Kidney (tissue), 14 donors: ENCODE results near the gene NALCN. TPM values are rescaled to one million over a fixed set of nuclear protein-coding genes. Genes with fewer than 3 reads are reported as not detected.

Experiments used
- DNase-seq, 5 donors: peaks; one replicate each; pipeline ENCODE4 v3.0.0-alpha.2; 2013 to 2020
- FAIRE-seq: peaks from 2 replicates; lab custom pipeline; 2012; peaks lifted over from hg19 to GRCh38; lab: Jason Lieb, UNC
- H3K27ac ChIP-seq, 2 donors: one replicate each; pipeline ENCODE4 v1.7.0; 2013; ENCODE audit warnings: low read depth in 2 of 2, low read length in 2 of 2, inconsistent platforms in 1 of 2
- H3K27me3 ChIP-seq: one replicate; pipeline ENCODE4 v1.7.1; 2013; ENCODE audit warnings: low read length, inconsistent platforms; ENCODE audit not compliant: control insufficient read depth, insufficient read depth
- H3K36me3 ChIP-seq, 3 donors: one replicate each; pipeline versions ENCODE4 v1.7.0 to v1.7.1; 2013; ENCODE audit warnings: low read length in 3 of 3, control low read depth in 1 of 3, inconsistent platforms in 1 of 3; ENCODE audit not compliant: insufficient read depth in 3 of 3, control insufficient read depth in 2 of 3
- H3K4me1 ChIP-seq, 3 donors: one replicate each; pipeline versions ENCODE4 v1.7.0 to v1.7.1; 2013; ENCODE audit warnings: low read length in 3 of 3, inconsistent platforms in 1 of 3, low read depth in 1 of 3; ENCODE audit not compliant: control insufficient read depth in 2 of 3, insufficient read depth in 2 of 3
- H3K4me3 ChIP-seq, 3 donors: one replicate each; pipeline versions ENCODE4 v1.7.0 to v1.8.1; 2013; ENCODE audit warnings: low read length in 3 of 3, control low read depth in 1 of 3, inconsistent platforms in 1 of 3
- H3K9ac ChIP-seq, 3 donors: one replicate each; pipeline versions ENCODE4 v1.7.0 to v1.7.1; 2013; ENCODE audit warnings: low read length in 3 of 3, control low read depth in 1 of 3, inconsistent platforms in 1 of 3
- H3K9me3 ChIP-seq, 3 donors: one replicate each; pipeline versions ENCODE4 v1.7.0 to v1.7.1; 2013; ENCODE audit warnings: low read length in 3 of 3, control low read depth in 1 of 3, inconsistent platforms in 1 of 3; ENCODE audit not compliant: control insufficient read depth in 2 of 3, insufficient read depth in 1 of 3
- CTCF ChIP-seq: IDR thresholded peaks from 3 replicates; pipeline ENCODE4 v1.5.1; 2012; ENCODE audit warnings: mild to moderate bottlenecking, moderate library complexity, borderline replicate concordance; ENCODE audit not compliant: insufficient read depth; ENCODE audit errors: extremely low read depth
- intact Hi-C: fragments of 100-400 bp; cut with DNase I; formaldehyde crosslinking; loops from one replicate; pipeline ENCODE4 v1.11.1; 2022
- polyA plus RNA-seq: library from polyadenylated mRNA; stranded (reverse); fragments of 350-450 nt; fragmentation: Illumina TruSeq; extraction: RNeasy Lipid Tissue Mini Kit (QIAGEN cat#74804); gene quantifications from one replicate; pipeline ENCODE4 v1.2.3, GENCODE V29; 2014; ENCODE audit warnings: low read depth, low replicate concordance; ENCODE audit not compliant: insufficient read depth
- total RNA-seq: library from RNA; stranded (reverse); fragmentation: NEBNext Ultra II Directional; extraction: Animal tissue kit (Norgen Biotek cat#: 25700); gene quantifications from one replicate; pipeline ENCODE4 v1.2.1, GENCODE V29; 2021
- donor health status: control.
- donor health status: control.
- donor health status: control.
- donor health status: control.
- donor health status: control.
- donor health status: DM: yes; HTN: yes; CAD: no.
- donor health status: Normal renal cell carcinoma (clear cell type).

The NALCN gene
- total and polyA plus RNA-seq, 2 donors from 2014 or later: 0.43 to 2.4 TPM

GRCh38 chr13:101397742-101398141 is 18.6 kb downstream of the NALCN start:
- intact Hi-C loops: no loop called here
- H3K9ac ChIP-seq: no peak overlapping the region
- DNase-seq (no peak), FAIRE-seq (no peak)
- H3K4me3 ChIP-seq: no peak overlapping the region
- no peaks in the 10 kb centered on the region for H3K27me3 ChIP-seq
- H3K27ac ChIP-seq: no peak overlapping the region
- no peaks in the 10 kb centered on the region for H3K4me1 ChIP-seq
- TF ChIP-seq CTCF: no peak
- H3K9me3 ChIP-seq: no peaks in the 10 kb centered on the region
- H3K36me3 ChIP-seq: no peaks in the 10 kb centered on the region

GRCh38 chr13:101394605-101395004 is 21.7 kb downstream of the NALCN start:
- no peak overlapping the region for H3K4me3 ChIP-seq
- no peaks in the 10 kb centered on the region for H3K4me1 ChIP-seq
- H3K27me3 ChIP-seq: no peaks in the 10 kb centered on the region
- TF ChIP-seq CTCF: no peak
- H3K9ac ChIP-seq: no peak overlapping the region
- DNase-seq (no peak), FAIRE-seq (no peak)
- H3K27ac ChIP-seq: no peak overlapping the region
- no peaks in the 10 kb centered on the region for H3K36me3 ChIP-seq
- no peaks in the 10 kb centered on the region for H3K9me3 ChIP-seq
- intact Hi-C loops: no loop called here

- no peak for TF ChIP-seq CTCF
- no peak for DNase-seq
- H3K9ac ChIP-seq: no peak overlapping the region
- intact Hi-C loops: no loop called here
- no peak overlapping the region for H3K27ac ChIP-seq
- FAIRE-seq: no peak
- H3K36me3 ChIP-seq: no peaks in the 10 kb centered on the region
- no peaks in the 10 kb centered on the region for H3K4me1 ChIP-seq
- H3K27me3 ChIP-seq: no peaks in the 10 kb centered on the region
- no peak overlapping the region for H3K4me3 ChIP-seq
- H3K9me3 ChIP-seq: no peaks in the 10 kb centered on the region
Measured at GRCh38 chr13:101393140-101393539, 23.2 kb downstream of the NALCN start.

- no peak overlapping the region for H3K27ac ChIP-seq
- H3K9ac ChIP-seq: no peak overlapping the region
- no peaks in the 10 kb centered on the region for H3K27me3 ChIP-seq
- H3K9me3 ChIP-seq: no peaks in the 10 kb centered on the region
- intact Hi-C loops: no loop called here
- no peak for TF ChIP-seq CTCF
- no peak for FAIRE-seq
- H3K4me1 ChIP-seq: no peaks in the 10 kb centered on the region
- peak in 1 of 5 donors; percentile 2 for DNase-seq
- no peak overlapping the region for H3K4me3 ChIP-seq
- no peaks in the 10 kb centered on the region for H3K36me3 ChIP-seq
Measured at GRCh38 chr13:101390461-101390860, 25.8 kb downstream of the NALCN start.
